Measurements from ENCODE around the gene USP44. TPM values are rescaled to one million over a fixed set of nuclear protein-coding genes. Genes with fewer than 3 reads are reported as not detected.

Gene USP44
- total and polyA plus RNA-seq, 2 of the 8 experiments (the other 6 are each of a cell fraction or from before 2014, with no cell fraction given) = 129 to 197 TPM

DNA sequence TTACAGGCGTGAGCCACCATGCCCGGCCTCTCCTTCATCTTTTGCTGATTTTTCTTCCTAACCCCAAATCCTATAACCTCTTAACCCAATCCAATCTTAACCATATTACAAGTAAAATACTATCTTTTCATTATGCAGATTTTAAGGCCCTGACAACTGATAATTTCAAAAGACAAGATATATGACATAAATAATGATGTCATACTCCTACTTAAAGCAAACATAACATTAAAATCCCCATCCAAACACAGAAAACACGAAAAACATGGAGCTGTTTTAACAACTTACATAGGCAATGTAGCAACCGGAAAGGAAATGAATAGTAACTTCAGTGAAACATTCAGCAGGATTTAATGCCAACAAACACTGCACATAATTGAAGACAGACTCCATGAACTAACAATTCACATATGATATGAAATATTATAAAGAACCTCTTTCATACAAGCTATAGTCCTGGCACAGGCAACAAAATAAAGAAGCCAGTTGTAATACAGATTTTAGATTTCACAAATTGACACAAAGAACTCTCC is 21.5 kb downstream of the USP44 start:
- H3K56ac ChIP-seq (replicated peaks; ENCODE audit: insufficient read length, low read depth, low read length) = no peak overlapping the region
- no peak overlapping the region for H2BK20ac ChIP-seq (ENCODE audit: low read length)
- H3K4ac ChIP-seq (replicated peaks; ENCODE audit: insufficient read length, low read depth, low read length) = no peak overlapping the region
- no peaks in the 10 kb centered on the region for H3K9me3 ChIP-seq (ENCODE audit: insufficient read depth in 2 of 2, low read depth in 1 of 2, low read length in 1 of 2)
- no peak overlapping the region for H3K4me2 ChIP-seq (ENCODE audit: insufficient read depth in 1 of 2, low read depth in 2 of 2, low read length in 2 of 2)
- no peak for FAIRE-seq
- H3K27me3 ChIP-seq (replicated peaks in 1 of 4; ENCODE audit: control insufficient read depth in 3 of 4, extremely low read depth in 1 of 4, insufficient read depth in 3 of 4, low read length in 3 of 4) = no peaks in the 10 kb centered on the region
- no peak overlapping the region for H3K23ac ChIP-seq (ENCODE audit: insufficient read length)
- H3K14ac ChIP-seq (ENCODE audit: insufficient read length) = no peak overlapping the region
- no peak overlapping the region for H4K5ac ChIP-seq (ENCODE audit: insufficient read length, low read depth, low read length)
- no peak overlapping the region for H3K4me3 ChIP-seq (ENCODE audit: extremely low read depth in 1 of 4, insufficient read depth in 2 of 4, low read depth in 3 of 4, low read length in 4 of 4)
- 95% methylated on average over 4 of the region's 4 CpGs; no CpG with 5 or more reads in 1 of the 2 experiments for WGBS, 2 experiments (ENCODE audit: extremely low coverage in 1 of 2, insufficient coverage in 1 of 2, insufficient read length in 1 of 2, insufficient replicate concordance in 2 of 2, low coverage in 1 of 2, low lambda C conversion rate in 2 of 2, missing lambda C conversion rate in 1 of 2)
- H3K79me1 ChIP-seq (ENCODE audit: low read depth, low read length) = no peaks in the 10 kb centered on the region; the same call in 1 of the 2 replicates
- peaks cover 13 to 74% (median 33%) of the 10 kb centered on the region in 4 experiments; a peak in 7 of 8 replicates for H3K36me3 ChIP-seq (ENCODE audit: control insufficient read depth in 2 of 4, insufficient read depth in 4 of 4, low read length in 3 of 4)
- H2BK12ac ChIP-seq (ENCODE audit: low read depth, low read length) = no peak overlapping the region
- ChIA-PET POLR2A (ENCODE audit: partially characterized antibody) (interaction anchor here (1.0 to 1.4 kb wide), 2 partner anchors 19 to 46 kb away, joined by 3 read pairs; no protein-coding TSS in a partner anchor), CTCF (ENCODE audit: partially characterized antibody) (interaction anchor here (0.7 to 1.3 kb wide), 2 partner anchors 18 to 31 kb away, joined by 4 read pairs; no protein-coding TSS in a partner anchor)
- no peak overlapping the region for H4K8ac ChIP-seq (ENCODE audit: extremely low read depth, insufficient read depth, low read length)
- H3K23me2 ChIP-seq (ENCODE audit: low read depth, low read length) = no peaks in the 10 kb centered on the region
- no peak overlapping the region for H2BK15ac ChIP-seq (ENCODE audit: low read length)
- H3K27ac ChIP-seq (ENCODE audit: low read depth, low read length) = no peak overlapping the region
- H2BK5ac ChIP-seq (ENCODE audit: low read depth, low read length) = no peak overlapping the region
- no peak overlapping the region for H2BK120ac ChIP-seq (replicated peaks; ENCODE audit: low read depth, low read length)
- H4K20me1 ChIP-seq (replicated peaks in 1 of 2; ENCODE audit: control insufficient read depth in 1 of 2, insufficient read depth in 2 of 2, low read length in 2 of 2) = peaks cover 27 to 38% of the 10 kb centered on the region in 2 experiments
- H3K79me2 ChIP-seq (ENCODE audit: control insufficient read depth in 1 of 2, insufficient read depth in 2 of 2, low read length in 2 of 2) = peaks cover 15 to 95% of the 10 kb centered on the region in 2 experiments
- H2AK5ac ChIP-seq (ENCODE audit: low read depth, low read length) = no peak overlapping the region
- H2AFZ ChIP-seq (ENCODE audit: low read length) = no peak overlapping the region
- no peak overlapping the region for H3K18ac ChIP-seq (ENCODE audit: extremely low read depth, low read length)
- H4K91ac ChIP-seq (replicated peaks; ENCODE audit: insufficient read length, low read length) = no peak overlapping the region
- no peak for DNase-seq (ENCODE audit: low read depth in 1 of 2, low spot score in 2 of 2)
- H3K4me1 ChIP-seq (replicated peaks in 1 of 4; ENCODE audit: control insufficient read depth in 3 of 4, insufficient read depth in 4 of 4, low read length in 3 of 4) = peaks cover 0 to 9% (median 5%) of the 10 kb centered on the region in 4 experiments; a peak in 3 of 7 replicates
- TF ChIP-seq SP1 (IDR thresholded peaks at IDR 0.05; ENCODE audit: low read depth, low read length) = no peak
- no peak for TF ChIP-seq GABPA (IDR thresholded peaks at IDR 0.05; ENCODE audit: borderline replicate concordance, insufficient read depth, low read length)
- no peak for TF ChIP-seq TCF12 (IDR thresholded peaks at IDR 0.05; ENCODE audit: low read depth, low read length)
- TF ChIP-seq TAF7 (optimal IDR thresholded peaks at IDR 0.05; ENCODE audit: borderline replicate concordance, low read depth, low read length) = no peak
- no peak overlapping the region for H3K9ac ChIP-seq (replicated peaks in 1 of 4; ENCODE audit: extremely low read depth in 1 of 4, low read depth in 3 of 4, low read length in 3 of 4)
